GOT3 (cell line): ENCODE measurements around the gene ST7L.
"Not testable (repeated sequence)": the region's sequence is repeated elsewhere in the genome, so short reads cannot be mapped to it uniquely, and the experiment has no call there.

Experiments
- DNase-seq: peaks from one replicate; lab custom pipeline; 2025; ENCODE audit warnings: mixed read lengths; lab: John Stamatoyannopoulos, UW

Gene ST7L, protein sequence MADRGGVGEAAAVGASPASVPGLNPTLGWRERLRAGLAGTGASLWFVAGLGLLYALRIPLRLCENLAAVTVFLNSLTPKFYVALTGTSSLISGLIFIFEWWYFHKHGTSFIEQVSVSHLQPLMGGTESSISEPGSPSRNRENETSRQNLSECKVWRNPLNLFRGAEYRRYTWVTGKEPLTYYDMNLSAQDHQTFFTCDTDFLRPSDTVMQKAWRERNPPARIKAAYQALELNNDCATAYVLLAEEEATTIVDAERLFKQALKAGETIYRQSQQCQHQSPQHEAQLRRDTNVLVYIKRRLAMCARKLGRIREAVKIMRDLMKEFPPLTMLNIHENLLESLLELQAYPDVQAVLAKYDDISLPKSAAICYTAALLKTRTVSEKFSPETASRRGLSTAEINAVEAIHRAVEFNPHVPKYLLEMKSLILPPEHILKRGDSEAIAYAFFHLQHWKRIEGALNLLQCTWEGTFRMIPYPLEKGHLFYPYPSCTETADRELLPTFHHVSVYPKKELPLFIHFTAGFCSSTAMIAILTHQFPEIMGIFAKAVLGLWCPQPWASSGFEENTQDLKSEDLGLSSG

GRCh38 chr1:112618721-112619517, at the start of gene ST7L:
ST7L (minus strand) TSS chr1:112619141; CDS start chr1:112619113, 28 bp downstream.
- DNase-seq, result no peak

GRCh38 chr1:112666946-112667345, 48.0 kb upstream of the ST7L start:
- no peak for DNase-seq

DNA sequence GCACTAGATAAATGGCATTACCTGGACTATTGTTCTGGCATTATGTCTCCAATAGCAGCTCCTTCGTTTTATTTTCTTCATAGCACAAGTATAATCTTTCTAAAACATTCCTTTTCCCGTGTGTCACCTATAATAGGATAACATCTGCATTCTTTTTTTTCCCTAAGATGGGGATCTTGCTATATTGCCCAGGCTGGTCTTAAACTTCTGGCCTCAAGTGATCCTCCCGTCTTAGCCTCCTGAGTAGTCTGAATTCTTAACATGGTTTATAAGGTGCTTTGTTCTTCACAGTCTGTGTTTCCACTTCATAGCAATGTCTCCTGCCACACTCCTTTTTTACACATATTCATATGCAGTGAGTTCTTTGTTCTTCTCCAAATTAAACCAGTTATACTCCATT, 46.9 kb upstream of the ST7L start:
- no peak for DNase-seq

- DNase-seq, result no peak
These were observed 32.3 kb upstream of the ST7L start for GRCh38 chr1:112651205-112651604.

DNA sequence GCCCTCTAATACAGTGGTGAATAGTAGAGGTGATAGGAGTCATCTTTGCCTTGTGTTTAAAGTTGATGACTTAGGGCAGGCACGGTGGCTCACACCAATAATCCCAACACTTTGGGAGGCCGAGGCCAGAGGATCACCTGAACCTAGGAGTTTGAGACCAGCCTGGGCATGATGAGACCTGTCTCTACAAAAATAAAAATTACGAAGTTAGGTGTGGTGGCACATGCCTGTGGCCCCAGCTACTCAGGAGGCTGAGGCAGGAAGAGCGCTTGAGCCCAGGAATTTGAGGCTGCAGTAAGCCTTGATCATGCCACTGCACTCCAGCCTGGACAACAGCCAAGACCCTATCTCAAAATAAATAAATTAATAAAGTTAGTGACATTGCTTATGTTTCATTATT, 27.3 kb upstream of the ST7L start:
- no peak for DNase-seq

DNA sequence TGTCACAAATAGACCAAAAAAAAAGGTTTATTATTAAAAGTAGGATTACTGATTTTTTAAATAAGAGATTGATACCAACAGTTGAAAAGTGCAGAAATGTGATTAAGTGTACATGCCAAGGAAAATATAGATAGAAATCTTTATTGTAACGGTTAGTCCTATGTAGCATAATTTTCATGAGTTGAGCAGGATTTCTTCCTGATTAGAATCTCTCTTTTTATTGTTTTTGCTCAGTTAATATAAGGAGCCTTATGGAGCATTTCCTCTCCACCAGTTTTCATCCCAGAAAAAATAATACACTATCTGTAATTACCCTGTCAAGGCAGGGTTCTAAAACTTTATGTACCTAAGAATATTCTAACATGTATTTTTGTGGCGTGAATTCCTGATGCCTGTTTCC, 24.1 kb upstream of the ST7L start:
- no peak for DNase-seq

GRCh38 chr1:112640437-112640836, 21.5 kb upstream of the ST7L start:
- not testable (repeated sequence) for DNase-seq

DNA sequence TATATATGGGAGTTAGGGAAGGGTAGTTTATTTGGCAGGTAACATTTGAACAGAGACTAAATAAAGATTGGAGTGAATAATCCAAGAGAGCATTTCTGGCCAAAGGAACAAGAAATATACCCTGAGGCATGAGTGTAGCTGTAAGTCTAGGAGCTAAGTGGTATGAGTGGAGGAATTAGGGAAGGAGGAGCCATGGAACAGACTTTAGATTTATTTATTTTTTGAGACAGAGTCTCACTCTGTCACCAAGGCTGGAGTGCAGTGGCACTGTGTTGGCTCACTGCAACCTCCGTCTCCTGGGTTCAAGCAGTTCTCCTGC, 19.1 kb upstream of the ST7L start:
- DNase-seq, result no peak

- DNase-seq, result no peak
These were observed 18.5 kb upstream of the ST7L start for GRCh38 chr1:112637254-112638109.

- no peak for DNase-seq
These were observed 17.8 kb upstream of the ST7L start for GRCh38 chr1:112636597-112637253.

- DNase-seq, result no peak
These were observed 17.1 kb upstream of the ST7L start for GRCh38 chr1:112636056-112636455.

- no peak for DNase-seq
These were observed 15.4 kb upstream of the ST7L start for GRCh38 chr1:112634367-112634766.

DNA sequence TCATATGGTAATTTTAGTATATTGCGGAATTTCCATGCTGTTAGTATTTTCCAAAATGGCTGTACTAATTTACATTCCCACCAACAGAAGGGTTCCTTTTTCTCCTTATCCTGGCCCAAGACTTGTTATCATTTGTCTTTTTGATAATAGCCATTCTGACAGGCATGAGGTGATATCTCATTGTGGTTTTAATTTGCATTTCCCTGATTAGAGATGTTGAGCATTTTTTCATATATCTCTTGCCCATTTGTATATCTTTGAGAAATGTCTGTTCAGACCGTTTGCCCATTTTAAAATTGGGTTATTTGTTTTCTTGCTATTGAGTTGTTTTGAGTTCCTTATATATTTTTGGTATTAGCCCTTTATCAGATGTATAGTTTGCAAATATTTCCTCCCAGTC, 14.7 kb upstream of the ST7L start:
- DNase-seq, result no peak

DNA sequence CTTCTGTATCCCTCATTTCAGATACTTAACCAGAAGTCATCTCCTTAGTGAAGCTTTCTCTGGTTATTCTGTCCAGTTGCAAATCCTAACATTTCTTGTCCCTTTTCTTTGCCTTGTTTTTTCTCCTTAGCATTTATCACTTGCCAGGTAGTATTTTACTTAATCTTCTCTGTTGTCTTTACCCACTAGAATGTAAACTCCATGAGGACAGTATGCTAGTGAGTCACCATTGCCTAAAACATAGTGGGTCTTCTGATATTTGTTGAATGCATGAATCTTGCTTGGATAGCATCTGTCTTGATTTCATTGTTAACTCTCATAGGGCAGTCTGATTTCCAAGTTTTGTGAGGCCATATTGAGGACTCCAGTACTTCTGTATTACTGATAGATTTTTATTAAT, 10.3 kb upstream of the ST7L start:
- no peak for DNase-seq

- no peak for DNase-seq
These were observed 9.6 kb upstream of the ST7L start for GRCh38 chr1:112628516-112628915.

DNA sequence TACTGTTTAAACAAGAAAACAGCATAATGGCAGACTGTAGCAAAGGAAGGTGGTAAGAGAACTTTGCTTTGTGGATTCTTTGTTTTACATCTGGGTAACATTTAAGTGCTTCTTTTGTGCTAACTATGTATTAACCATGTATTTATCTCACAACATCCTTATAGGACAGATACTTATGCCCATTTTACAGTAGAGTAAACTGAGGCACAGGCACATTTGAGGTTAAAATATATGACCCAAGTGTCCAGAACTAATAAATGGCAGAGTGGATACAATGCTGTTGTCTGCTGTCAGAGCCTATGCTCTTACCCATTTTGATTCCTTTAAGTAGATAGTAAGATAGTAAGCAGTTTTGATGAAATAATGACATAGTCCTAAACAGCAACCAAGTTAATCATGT, 7.9 kb upstream of the ST7L start:
- no peak for DNase-seq

DNA sequence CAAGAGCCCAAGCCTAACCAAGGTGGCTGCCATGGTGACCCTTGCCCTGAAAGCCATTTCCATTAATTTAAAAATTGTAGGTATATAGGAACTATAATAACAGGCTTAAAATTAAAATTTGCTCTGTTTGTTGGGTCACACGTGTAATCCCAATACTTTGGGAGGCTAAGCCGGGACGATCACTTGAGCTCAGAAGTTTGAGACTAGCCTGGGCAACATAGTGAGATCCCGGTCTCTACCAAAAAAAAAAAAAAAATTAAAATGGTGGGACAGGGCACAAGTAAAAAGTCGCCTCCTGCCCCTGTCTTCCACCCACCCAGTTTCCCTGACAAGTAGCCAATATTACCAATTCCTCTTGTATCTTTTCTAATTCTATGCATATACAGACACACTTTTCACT, 7.3 kb upstream of the ST7L start:
- DNase-seq, result no peak

DNA sequence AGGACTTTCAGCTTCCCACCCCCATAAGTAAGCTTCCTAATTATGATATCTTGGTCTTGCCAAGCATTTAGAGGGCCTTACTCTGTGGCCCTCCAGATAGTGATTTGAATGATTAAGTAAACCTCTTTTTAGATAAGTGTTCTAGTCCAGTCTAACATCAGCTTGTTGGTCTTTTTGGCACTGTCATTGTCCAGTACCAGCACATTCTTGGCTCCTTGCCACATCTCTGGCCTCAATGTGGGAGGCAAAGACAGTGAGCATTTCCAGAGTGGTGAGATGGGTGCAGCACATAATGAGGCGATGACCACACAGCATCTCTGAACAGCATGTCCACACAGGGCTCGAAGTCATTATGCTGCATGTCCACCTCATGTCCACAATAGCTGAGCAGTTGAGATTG, 6.8 kb upstream of the ST7L start:
- DNase-seq, result no peak

GRCh38 chr1:112624493-112624892, 5.6 kb upstream of the ST7L start:
- not testable (repeated sequence) for DNase-seq

DNA sequence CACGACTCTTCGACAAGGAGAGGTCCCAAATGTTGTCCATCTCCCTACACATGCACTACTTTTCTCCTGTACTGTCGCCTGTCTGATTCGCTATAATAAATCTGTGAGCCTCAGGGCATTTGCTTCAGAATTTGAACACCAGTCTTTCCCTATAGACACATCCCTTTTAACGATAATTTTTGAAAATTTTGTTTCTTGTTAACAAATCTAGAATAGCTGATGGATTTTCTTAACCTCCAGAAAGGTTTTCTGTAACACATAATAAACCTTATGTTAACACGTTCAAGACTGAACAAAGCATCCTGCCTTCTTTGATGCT, 1.4 kb upstream of the ST7L start:
- no peak for DNase-seq

DNA sequence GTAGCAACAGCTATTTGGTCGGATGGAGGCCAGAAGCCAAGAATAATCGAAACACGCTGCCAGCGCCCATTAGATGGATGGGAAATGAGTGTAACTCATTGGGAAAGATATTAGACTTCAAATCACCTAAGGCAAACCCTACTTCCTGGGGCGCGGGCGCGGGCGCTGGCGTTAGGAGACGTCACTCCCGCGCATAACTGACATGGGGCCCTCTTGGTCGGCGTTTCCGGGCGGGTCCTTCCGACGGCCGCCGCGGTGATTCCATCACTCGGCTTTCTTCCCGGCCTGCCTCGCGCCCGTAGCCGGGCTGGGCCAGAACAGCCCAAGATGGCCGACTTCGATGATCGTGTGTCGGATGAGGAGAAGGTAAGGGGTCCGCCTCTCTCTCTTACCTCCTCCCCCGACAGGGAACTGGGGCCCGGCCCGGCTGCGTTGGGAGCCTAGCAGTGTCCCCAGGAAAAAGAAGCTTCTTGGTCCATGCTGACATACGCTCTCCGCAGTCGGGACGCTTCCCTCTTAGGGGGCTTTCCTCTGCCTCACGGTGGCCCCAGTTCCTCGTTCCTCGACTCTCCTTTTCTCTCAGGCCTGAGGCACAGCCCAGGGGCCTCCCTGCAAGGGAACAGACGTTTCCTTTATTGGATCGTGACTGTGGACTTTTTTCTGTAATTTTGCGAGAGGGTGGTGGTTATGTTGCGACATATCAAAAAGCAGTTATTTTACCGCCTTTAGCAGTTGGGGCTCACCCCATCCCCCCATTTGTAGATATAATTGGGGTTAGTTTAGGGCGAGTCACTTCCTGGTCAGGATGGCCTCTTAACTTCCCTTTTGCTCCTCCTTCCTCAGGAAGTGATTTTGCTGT, 806 bp upstream of the ST7L start, which contains the start of gene CAPZA1:
Gene CAPZA1 (plus strand): TSS at position 315 of the 859 bp plus-strand sequence. CDS start 13 bp downstream, at position 328.
- peak; percentile 23 for DNase-seq
